Caco-2 (cell line): ENCODE data around the gene R3HDML. TPM values are rescaled to one million over a fixed set of nuclear protein-coding genes. Genes with fewer than 3 reads are reported as not detected.
"Not testable (repeated sequence)": the region's sequence is repeated elsewhere in the genome, so short reads cannot be mapped to it uniquely, and the experiment has no call there.

Experiments
- BruUV-seq: library from RNA; stranded (reverse); fragments of 400-500 nt; replicated peaks from 2 replicates; lab custom pipeline; 2021; lab: Mats Ljungman, UMichigan
- CTCF ChIA-PET: fragments of 300-600 bp; sonication (Branson Sonifier 250); formaldehyde crosslinking; loops from one replicate; lab custom pipeline; 2022; ENCODE audit warnings: antibody characterized with exemption; lab: Charles Lee
- POLR2A ChIA-PET: fragments of 300-600 bp; sonication (Branson Sonifier 250); formaldehyde crosslinking; loops from one replicate; lab custom pipeline; 2022; ENCODE audit warnings: antibody characterized with exemption; lab: Charles Lee
- DNase-seq, 2 experiments: peaks; one replicate each; pipeline versions ENCODE4 v3.0.0 to v3.0.0-alpha.2; 2020 to 2022
- H3K27me3 ChIP-seq: replicated peaks from 2 replicates; pipeline ENCODE4 v1.6.0; 2011; ENCODE audit warnings: low read length; ENCODE audit not compliant: control insufficient read depth, insufficient read depth
- H3K36me3 ChIP-seq: 2 replicates; pipeline ENCODE4 v1.5.1; 2011; ENCODE audit warnings: low read length; ENCODE audit not compliant: control insufficient read depth, insufficient read depth
- H3K4me1 ChIP-seq: fragments of 250-450 bp; sonication (Bioruptor Pico); 2 replicates; pipeline ENCODE4 v1.5.1; 2020; ENCODE audit warnings: mild to moderate bottlenecking
- H3K4me3 ChIP-seq: 2 replicates; pipeline ENCODE4 v1.5.1; 2011; ENCODE audit warnings: low read depth, mild to moderate bottlenecking, control low read depth, low read length
- H3K9me3 ChIP-seq: fragments of 250-450 bp; sonication (Bioruptor Pico); 2 replicates; pipeline ENCODE4 v1.5.1; 2020; ENCODE audit warnings: mild to moderate bottlenecking, moderate library complexity
- H3K27ac Mint-ChIP-seq: one replicate; pipeline ENCODE4 v1.8.0; 2022; ENCODE audit warnings: mixed read lengths; ENCODE audit not compliant: unreplicated experiment
- H3K27me3 Mint-ChIP-seq: one replicate; pipeline ENCODE4 v1.8.0; 2022; ENCODE audit warnings: mixed read lengths; ENCODE audit not compliant: insufficient read depth, unreplicated experiment
- H3K36me3 Mint-ChIP-seq: one replicate; pipeline ENCODE4 v1.8.0; 2022; ENCODE audit warnings: mild to moderate bottlenecking, mixed read lengths; ENCODE audit not compliant: insufficient read depth, unreplicated experiment
- H3K4me1 Mint-ChIP-seq: one replicate; pipeline ENCODE4 v1.8.0; 2022; ENCODE audit warnings: low read depth, mixed read lengths; ENCODE audit not compliant: unreplicated experiment
- H3K4me3 Mint-ChIP-seq: one replicate; pipeline ENCODE4 v1.8.0; 2022; ENCODE audit warnings: mild to moderate bottlenecking, moderate library complexity, mixed read lengths; ENCODE audit not compliant: unreplicated experiment
- H3K9me3 Mint-ChIP-seq: one replicate; pipeline ENCODE4 v1.8.0; 2022; ENCODE audit warnings: mixed read lengths; ENCODE audit not compliant: unreplicated experiment
- CTCF ChIP-seq, 2 experiments: fragments of 200-600 bp in 1 of 2; IDR thresholded peaks; 1 replicate in 1 of 2; 2 replicates in 1 of 2; pipeline versions ENCODE4 v1.5.1 to v1.8.0; 2011 to 2022; ENCODE audit warnings: antibody characterized with exemption in 1 of 2, control low read depth in 1 of 2, inconsistent platforms in 1 of 2, low read depth in 1 of 2, low read length in 1 of 2, mild to moderate bottlenecking in 1 of 2, moderate library complexity in 1 of 2; ENCODE audit not compliant: insufficient read depth in 1 of 2, severe bottlenecking in 1 of 2, unreplicated experiment in 1 of 2
- intact Hi-C: fragments of 100-400 bp; cut with micrococcal nuclease; formaldehyde crosslinking; loops from one replicate; pipeline ENCODE4 v1.10.0; 2022; ENCODE audit not compliant: unreplicated experiment
- total RNA-seq: library from RNA; stranded (reverse); gene quantifications from 2 replicates; pipeline ENCODE4 v1.2.3, GENCODE V29; 2022

Gene R3HDML
- total RNA-seq, 1 experiment from 2014 or later = not detected

- intact Hi-C loops = no loop called here
- no TSS peak for BruUV-seq
- CTCF ChIA-PET = interaction anchor here (0.6 to 1.1 kb wide), 5 partner anchors 9 to 103 kb away, joined by 3 to 8 read pairs (median 4); partner anchors contain the start of gene FITM2
Observed at GRCh38 chr20:44319839-44320422, 16.9 kb upstream of the R3HDML start.

GRCh38 chr20:44324343-44324742, 12.5 kb upstream of the R3HDML start:
- Histone ChIP-seq H3K27me3 (no peaks in the 10 kb centered on the region), H3K4me3 (no peak overlapping the region), H3K9me3 (no peaks in the 10 kb centered on the region), H3K36me3 (no peaks in the 10 kb centered on the region), H3K4me1 (no peaks in the 10 kb centered on the region)
- Mint-ChIP-seq H3K27me3 (no peaks in the 10 kb centered on the region), H3K36me3 (no peaks in the 10 kb centered on the region), H3K4me3 (no peak overlapping the region), H3K9me3 (no peaks in the 10 kb centered on the region), H3K27ac (no peak overlapping the region), H3K4me1 (no peaks in the 10 kb centered on the region)
- TF ChIP-seq CTCF (IDR thresholded peaks at IDR 0.05; ENCODE audit: insufficient read depth in 1 of 2, low read depth in 1 of 2, low read length in 1 of 2, severe bottlenecking in 1 of 2, unreplicated experiment in 1 of 2) = no peak
- intact Hi-C loops = no loop called here
- POLR2A ChIA-PET = no interaction called here
- DNase-seq = no peak
- BruUV-seq = no TSS peak
- CTCF ChIA-PET = interaction anchor here (0.7 to 1.0 kb wide), 2 partner anchors 14 to 27 kb away, joined by 3 read pairs; partner anchors contain the start of gene FITM2

More at GRCh38 chr20:44319839-44320422, 16.9 kb upstream of the R3HDML start:
- POLR2A ChIA-PET = interaction anchor here (1.3 kb wide), 1 partner anchor 9 kb away, joined by 4 read pairs; the partner anchor contains the start of gene FITM2
- no peak for TF ChIP-seq CTCF (IDR thresholded peaks at IDR 0.05; ENCODE audit: insufficient read depth in 1 of 2, low read depth in 1 of 2, low read length in 1 of 2, severe bottlenecking in 1 of 2, unreplicated experiment in 1 of 2)
- Mint-ChIP-seq H3K9me3 (no peaks in the 10 kb centered on the region), H3K36me3 (no peaks in the 10 kb centered on the region), H3K4me3 (no peak overlapping the region), H3K27ac (no peak overlapping the region), H3K27me3 (no peaks in the 10 kb centered on the region), H3K4me1 (no peaks in the 10 kb centered on the region)
- Histone ChIP-seq H3K36me3 (no peaks in the 10 kb centered on the region), H3K4me1 (no peaks in the 10 kb centered on the region), H3K4me3 (no peak overlapping the region), H3K9me3 (no peaks in the 10 kb centered on the region), H3K27me3 (no peaks in the 10 kb centered on the region)
- no peak for DNase-seq

GRCh38 chr20:44326391-44327159, 10.3 kb upstream of the R3HDML start:
- H3K4me3 Mint-ChIP-seq = peak overlapping the region; percentile 49
- H3K27me3 ChIP-seq = no peaks in the 10 kb centered on the region
- no peaks in the 10 kb centered on the region for H3K9me3 Mint-ChIP-seq
- no peaks in the 10 kb centered on the region for H3K4me1 ChIP-seq
- no peaks in the 10 kb centered on the region for H3K4me1 Mint-ChIP-seq
- no peaks in the 10 kb centered on the region for H3K36me3 ChIP-seq
- no peaks in the 10 kb centered on the region for H3K27me3 Mint-ChIP-seq
- H3K27ac Mint-ChIP-seq = peak overlapping the region; percentile 46
- peak overlapping the region; percentile 36 for H3K4me3 ChIP-seq
- BruUV-seq = no TSS peak
- CTCF ChIA-PET = interaction anchor here (0.9 to 1.3 kb wide), 2 partner anchors 16 to 25 kb away, joined by 4 read pairs; partner anchors contain the start of gene FITM2
- no peaks in the 10 kb centered on the region for H3K36me3 Mint-ChIP-seq
- TF ChIP-seq CTCF (IDR thresholded peaks at IDR 0.05; ENCODE audit: insufficient read depth in 1 of 2, low read depth in 1 of 2, low read length in 1 of 2, severe bottlenecking in 1 of 2, unreplicated experiment in 1 of 2) = no peak
- no peaks in the 10 kb centered on the region for H3K9me3 ChIP-seq
- peak in 1 of 2 experiments; percentile 42 for DNase-seq
- intact Hi-C loops = no loop called here
- POLR2A ChIA-PET = interaction anchor here (0.6 to 0.7 kb wide), 2 partner anchors 21 to 115 kb away, joined by 3 to 5 read pairs; no protein-coding TSS in a partner anchor

GRCh38 chr20:44327748-44328147, 9.1 kb upstream of the R3HDML start:
- H3K27ac Mint-ChIP-seq, H3K36me3 Mint-ChIP-seq: not testable (repeated sequence)

More at GRCh38 chr20:44327748-44328147, 9.1 kb upstream of the R3HDML start:
- H3K27me3 Mint-ChIP-seq, H3K9me3 Mint-ChIP-seq, BruUV-seq, H3K4me3 Mint-ChIP-seq, H3K4me3 ChIP-seq, H3K36me3 ChIP-seq, H3K4me1 Mint-ChIP-seq, H3K27me3 ChIP-seq, intact Hi-C loops, H3K9me3 ChIP-seq, H3K4me1 ChIP-seq, DNase-seq: not testable (repeated sequence)
- ChIA-PET CTCF (interaction anchor here (0.9 kb wide), 1 partner anchor 131 kb away, joined by 3 read pairs; no protein-coding TSS in a partner anchor), POLR2A (interaction anchor here (0.7 kb wide), 1 partner anchor 111 kb away, joined by 4 read pairs; no protein-coding TSS in a partner anchor)
